AG10803 (cell line): ENCODE measurements around the gene ITCH.

Experiments used
- DNase-seq: peaks from one replicate; pipeline ENCODE4 v3.0.0; 2010; ENCODE audit warnings: low read depth
- H3K4me3 ChIP-seq: 2 replicates; pipeline ENCODE4 v1.5.1; 2011; ENCODE audit warnings: mild to moderate bottlenecking, low read length, control low read depth
- CTCF ChIP-seq: conservative IDR thresholded peaks from 2 replicates; pipeline ENCODE4 v1.5.1; 2011; ENCODE audit warnings: mild to moderate bottlenecking, low read length, control low read depth, inconsistent platforms

Gene ITCH

GRCh38 chr20:34535301-34535840, 172.3 kb downstream of the ITCH start:
- no peak for DNase-seq
- H3K4me3 ChIP-seq, result no peak overlapping the region
- TF ChIP-seq CTCF, result no peak

GRCh38 chr20:34535857-34536256, 172.8 kb downstream of the ITCH start:
- TF ChIP-seq CTCF, result no peak
- no peak overlapping the region for H3K4me3 ChIP-seq
- DNase-seq, result no peak

- TF ChIP-seq CTCF, result peak; percentile 47
- DNase-seq, result peak; percentile 39
- H3K4me3 ChIP-seq, result no peak overlapping the region
Observed at GRCh38 chr20:34536798-34537394, 173.8 kb downstream of the ITCH start.

- no peak for DNase-seq
- no peak for TF ChIP-seq CTCF
- H3K4me3 ChIP-seq, result no peak overlapping the region
Observed at GRCh38 chr20:34537651-34538050, 174.6 kb downstream of the ITCH start.

GRCh38 chr20:34538671-34539123, 175.6 kb downstream of the ITCH start:
- no peak overlapping the region for H3K4me3 ChIP-seq
- TF ChIP-seq CTCF, result peak; percentile 87
- DNase-seq, result peak; percentile 82

- no peak overlapping the region for H3K4me3 ChIP-seq
- no peak for TF ChIP-seq CTCF
- no peak for DNase-seq
Observed at GRCh38 chr20:34539756-34540155, 176.7 kb downstream of the ITCH start.

GRCh38 chr20:34540596-34541263, 177.7 kb downstream of the ITCH start:
- TF ChIP-seq CTCF, result no peak
- no peak overlapping the region for H3K4me3 ChIP-seq
- no peak for DNase-seq
